ENCODE data around the gene CLEC4F. TPM values are rescaled to one million over a fixed set of nuclear protein-coding genes. Genes with fewer than 3 reads are reported as not detected.
A peak's percentile ranks its signal among the peaks of the same experiment; 100 is the strongest.

The CLEC4F gene
- total and polyA plus RNA-seq, 9 donors: 0.06 to 0.53 (median 0.13) TPM; not detected in 1

DNA sequence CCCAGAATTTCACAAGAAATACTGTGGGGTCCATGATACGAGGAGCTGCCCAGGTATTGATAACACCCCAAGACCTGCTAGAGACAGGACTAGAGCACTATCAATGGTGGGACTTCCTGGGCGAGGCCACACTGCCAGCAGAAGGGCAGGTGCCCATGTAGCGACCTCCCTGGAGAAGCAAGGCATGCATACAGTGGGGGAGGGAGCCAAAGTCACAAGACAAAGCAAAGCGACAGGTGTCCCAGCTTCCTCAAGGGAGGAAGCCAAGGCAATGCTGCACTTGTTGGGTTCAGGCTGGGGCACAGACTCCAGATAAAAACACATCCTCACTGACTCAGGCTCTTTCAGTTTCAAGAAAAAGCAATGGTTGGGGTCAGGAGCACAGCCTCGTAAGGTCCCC, 7.7 kb upstream of the CLEC4F start:
- H3K9me3 ChIP-seq (replicated peaks; ENCODE audit: control insufficient read depth, low read depth, low read length): no peaks in the 10 kb centered on the region
- peaks cover 5% of the 10 kb centered on the region for H3K27me3 ChIP-seq (ENCODE audit: control insufficient read depth, insufficient read depth, low read length)
- no peak overlapping the region for H3K4me3 ChIP-seq (ENCODE audit: low read length)
- no peak overlapping the region for H3K27ac ChIP-seq (ENCODE audit: low read length)
- WGBS (ENCODE audit: insufficient coverage): 77% methylated on average over 3 of the region's 5 CpGs
- H3K4me1 ChIP-seq (ENCODE audit: control insufficient read depth, insufficient read depth, low read length): peaks cover 17% of the 10 kb centered on the region
- no peak for DNase-seq
- no peaks in the 10 kb centered on the region for H3K36me3 ChIP-seq (ENCODE audit: control insufficient read depth, insufficient read depth, low read length)

- peaks cover 17% of the 10 kb centered on the region for H3K4me1 ChIP-seq (ENCODE audit: control insufficient read depth, insufficient read depth, low read length)
- H3K9me3 ChIP-seq (replicated peaks; ENCODE audit: control insufficient read depth, low read depth, low read length): no peaks in the 10 kb centered on the region
- peaks cover 5% of the 10 kb centered on the region for H3K27me3 ChIP-seq (ENCODE audit: control insufficient read depth, insufficient read depth, low read length)
- DNase-seq: no peak
- no peaks in the 10 kb centered on the region for H3K36me3 ChIP-seq (ENCODE audit: control insufficient read depth, insufficient read depth, low read length)
- 40% methylated on average over 1 of the region's 5 CpGs for WGBS (ENCODE audit: insufficient coverage)
- no peak overlapping the region for H3K27ac ChIP-seq (ENCODE audit: low read length)
- H3K4me3 ChIP-seq (ENCODE audit: low read length): no peak overlapping the region
Measured at GRCh38 chr2:70827388-70827787, 7.0 kb upstream of the CLEC4F start.

DNA sequence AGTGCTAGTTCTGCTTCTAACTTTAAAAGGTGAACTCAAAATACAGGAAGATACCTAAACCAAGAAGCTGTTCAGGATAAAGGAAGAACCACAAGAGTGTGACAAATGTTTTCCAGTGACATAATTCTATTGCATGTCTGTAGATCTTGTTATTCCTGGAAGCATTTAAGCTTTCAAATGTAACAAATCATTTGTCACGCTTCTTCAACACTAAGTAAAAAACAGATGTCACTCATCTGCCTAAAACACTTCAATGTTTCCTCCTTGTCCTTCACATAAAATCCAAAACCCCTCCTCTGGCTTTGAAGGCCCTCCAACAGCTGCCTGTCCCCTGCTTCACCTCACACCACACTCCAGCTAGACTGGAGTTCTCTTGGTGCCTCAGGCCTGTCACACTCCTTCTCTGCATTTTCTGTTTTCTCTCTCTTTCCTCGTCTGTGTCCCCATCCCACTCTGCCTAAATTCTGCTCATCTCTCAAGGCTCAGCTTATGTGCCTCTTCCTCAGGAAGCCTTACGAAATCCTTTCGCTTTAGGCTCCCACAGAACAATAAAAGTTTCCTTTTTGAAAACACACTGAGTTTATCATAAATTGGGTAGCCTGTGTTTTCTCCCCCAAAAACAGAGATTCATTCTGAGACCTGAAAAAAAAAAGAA, 6.4 kb upstream of the CLEC4F start:
- peaks cover 7% of the 10 kb centered on the region for H3K27me3 ChIP-seq (ENCODE audit: control insufficient read depth, insufficient read depth, low read length)
- peaks cover 17% of the 10 kb centered on the region for H3K4me1 ChIP-seq (ENCODE audit: control insufficient read depth, insufficient read depth, low read length)
- no peak overlapping the region for H3K4me3 ChIP-seq (ENCODE audit: low read length)
- H3K36me3 ChIP-seq (ENCODE audit: control insufficient read depth, insufficient read depth, low read length): no peaks in the 10 kb centered on the region
- peak; percentile 8 for DNase-seq
- WGBS (ENCODE audit: insufficient coverage): 0% methylated on average over 1 of the region's 4 CpGs
- H3K9me3 ChIP-seq (replicated peaks; ENCODE audit: control insufficient read depth, low read depth, low read length): no peaks in the 10 kb centered on the region
- no peak overlapping the region for H3K27ac ChIP-seq (ENCODE audit: low read length)

DNA sequence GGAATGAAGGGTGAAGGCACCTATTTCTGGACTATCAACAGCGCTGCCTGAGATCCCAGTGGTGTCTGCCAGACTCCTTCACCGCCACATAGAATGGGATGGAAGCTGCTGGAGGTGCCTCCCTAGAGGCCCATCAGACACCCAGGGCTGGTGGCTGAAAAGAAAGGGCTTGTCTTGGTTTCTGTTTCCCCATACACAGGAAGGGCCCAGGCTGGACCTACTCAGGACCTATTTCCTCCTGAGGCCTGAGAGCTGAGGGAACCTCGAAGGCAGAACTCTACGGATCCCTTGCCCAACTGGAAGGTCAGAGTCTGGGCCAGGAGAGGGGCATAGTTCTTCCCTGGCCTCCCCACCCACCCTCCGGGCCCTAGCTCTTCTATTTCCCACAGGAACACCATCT, 2.9 kb upstream of the CLEC4F start:
- Histone ChIP-seq H3K4me1 (ENCODE audit: control insufficient read depth, insufficient read depth, low read length) (peaks cover 4% of the 10 kb centered on the region), H3K4me3 (ENCODE audit: low read length) (no peak overlapping the region), H3K27me3 (ENCODE audit: control insufficient read depth, insufficient read depth, low read length) (peaks cover 11% of the 10 kb centered on the region), H3K9me3 (replicated peaks; ENCODE audit: control insufficient read depth, low read depth, low read length) (no peaks in the 10 kb centered on the region), H3K27ac (ENCODE audit: low read length) (no peak overlapping the region), H3K36me3 (ENCODE audit: control insufficient read depth, insufficient read depth, low read length) (no peaks in the 10 kb centered on the region)
- 100% methylated on average over 1 of the region's 5 CpGs for WGBS (ENCODE audit: insufficient coverage)
- no peak for DNase-seq

- no peaks in the 10 kb centered on the region for H3K9me3 ChIP-seq (replicated peaks; ENCODE audit: control insufficient read depth, low read depth, low read length)
- no peaks in the 10 kb centered on the region for H3K36me3 ChIP-seq (ENCODE audit: control insufficient read depth, insufficient read depth, low read length)
- no peak overlapping the region for H3K27ac ChIP-seq (ENCODE audit: low read length)
- 68% methylated on average over 8 of the region's 8 CpGs for WGBS (ENCODE audit: insufficient coverage)
- H3K4me3 ChIP-seq (ENCODE audit: low read length): no peak overlapping the region
- DNase-seq: no peak
- H3K27me3 ChIP-seq (ENCODE audit: control insufficient read depth, insufficient read depth, low read length): peaks cover 11% of the 10 kb centered on the region
- H3K4me1 ChIP-seq (ENCODE audit: control insufficient read depth, insufficient read depth, low read length): no peaks in the 10 kb centered on the region
Measured at GRCh38 chr2:70822843-70823242, 2.4 kb upstream of the CLEC4F start.

DNA sequence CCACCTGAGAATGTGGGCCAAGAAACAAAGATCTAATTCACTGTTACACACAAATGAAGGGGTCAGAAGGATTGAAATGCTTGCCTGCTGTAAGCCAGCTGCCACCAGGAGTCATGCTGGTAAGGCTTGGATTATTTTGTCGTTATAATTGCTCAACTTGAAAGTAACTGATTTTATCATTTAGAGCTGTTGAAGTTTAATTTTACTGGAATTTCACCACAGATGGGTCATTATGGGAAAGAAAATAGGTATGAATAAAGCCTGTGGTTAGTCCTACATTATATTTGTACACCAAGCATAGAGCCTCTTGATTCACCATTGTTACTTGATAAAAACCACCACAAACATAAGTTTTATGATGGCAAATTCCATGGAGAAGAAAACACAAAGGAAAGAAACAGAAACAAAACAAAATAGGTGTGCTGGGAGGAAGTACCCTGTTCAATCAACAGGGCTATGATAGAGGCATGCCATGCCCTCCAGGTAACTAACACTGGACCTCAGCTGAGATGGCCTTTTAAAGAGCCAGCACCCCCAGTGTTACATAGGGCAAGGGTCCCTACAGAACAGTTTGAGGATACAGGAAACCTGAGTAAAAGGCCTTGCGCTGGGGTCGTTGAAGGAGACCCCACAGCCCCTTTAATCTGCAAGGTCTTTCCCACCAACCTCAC, 3.0 kb downstream of the CLEC4F start:
- Histone ChIP-seq H3K27me3 (ENCODE audit: control insufficient read depth, insufficient read depth, low read length) (peaks cover 14% of the 10 kb centered on the region), H3K27ac (ENCODE audit: low read length) (no peak overlapping the region), H3K4me1 (ENCODE audit: control insufficient read depth, insufficient read depth, low read length) (no peaks in the 10 kb centered on the region), H3K4me3 (ENCODE audit: low read length) (no peak overlapping the region), H3K36me3 (ENCODE audit: control insufficient read depth, insufficient read depth, low read length) (no peaks in the 10 kb centered on the region), H3K9me3 (replicated peaks; ENCODE audit: control insufficient read depth, low read depth, low read length) (no peaks in the 10 kb centered on the region)
- 71% methylated on average over 3 of the region's 3 CpGs for WGBS (ENCODE audit: insufficient coverage)
- no peak for DNase-seq

GRCh38 chr2:70816726-70817125, 3.7 kb downstream of the CLEC4F start:
- 35% methylated on average over 3 of the region's 5 CpGs for WGBS (ENCODE audit: insufficient coverage)
- DNase-seq: peak; percentile 65
- Histone ChIP-seq H3K27ac (ENCODE audit: low read length) (no peak overlapping the region), H3K4me1 (ENCODE audit: control insufficient read depth, insufficient read depth, low read length) (no peaks in the 10 kb centered on the region), H3K36me3 (ENCODE audit: control insufficient read depth, insufficient read depth, low read length) (no peaks in the 10 kb centered on the region), H3K9me3 (replicated peaks; ENCODE audit: control insufficient read depth, low read depth, low read length) (no peaks in the 10 kb centered on the region), H3K27me3 (ENCODE audit: control insufficient read depth, insufficient read depth, low read length) (peaks cover 12% of the 10 kb centered on the region), H3K4me3 (ENCODE audit: low read length) (no peak overlapping the region)

GRCh38 chr2:70808983-70809958, 11.1 kb downstream of the CLEC4F start:
- H3K4me3 ChIP-seq (ENCODE audit: low read length): no peak overlapping the region
- DNase-seq: no peak
- H3K27me3 ChIP-seq (ENCODE audit: control insufficient read depth, insufficient read depth, low read length): peaks cover 5% of the 10 kb centered on the region
- WGBS (ENCODE audit: insufficient coverage): 92% methylated on average over 10 of the region's 12 CpGs
- no peak overlapping the region for H3K27ac ChIP-seq (ENCODE audit: low read length)
- H3K4me1 ChIP-seq (ENCODE audit: control insufficient read depth, insufficient read depth, low read length): no peaks in the 10 kb centered on the region
- no peaks in the 10 kb centered on the region for H3K9me3 ChIP-seq (replicated peaks; ENCODE audit: control insufficient read depth, low read depth, low read length)
- H3K36me3 ChIP-seq (ENCODE audit: control insufficient read depth, insufficient read depth, low read length): no peaks in the 10 kb centered on the region

GRCh38 chr2:70807828-70808118, 12.6 kb downstream of the CLEC4F start:
- no peaks in the 10 kb centered on the region for H3K36me3 ChIP-seq (ENCODE audit: control insufficient read depth, insufficient read depth, low read length)
- no peak overlapping the region for H3K4me3 ChIP-seq (ENCODE audit: low read length)
- H3K9me3 ChIP-seq (replicated peaks; ENCODE audit: control insufficient read depth, low read depth, low read length): no peaks in the 10 kb centered on the region
- DNase-seq: no peak
- no CpG with 5 or more reads among the region's 4 CpGs for WGBS (ENCODE audit: insufficient coverage)
- no peak overlapping the region for H3K27ac ChIP-seq (ENCODE audit: low read length)
- peaks cover 5% of the 10 kb centered on the region for H3K27me3 ChIP-seq (ENCODE audit: control insufficient read depth, insufficient read depth, low read length)
- H3K4me1 ChIP-seq (ENCODE audit: control insufficient read depth, insufficient read depth, low read length): no peaks in the 10 kb centered on the region
